ENCODE measurements around the gene RHEBL1.
A peak's percentile ranks its signal among the peaks of the same experiment; 100 is the strongest.

RHEBL1 gene, protein sequence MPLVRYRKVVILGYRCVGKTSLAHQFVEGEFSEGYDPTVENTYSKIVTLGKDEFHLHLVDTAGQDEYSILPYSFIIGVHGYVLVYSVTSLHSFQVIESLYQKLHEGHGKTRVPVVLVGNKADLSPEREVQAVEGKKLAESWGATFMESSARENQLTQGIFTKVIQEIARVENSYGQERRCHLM

GRCh38 chr12:49069507-49070346 lies at the start of gene RHEBL1:
Gene RHEBL1 (minus strand): TSS chr12:49069979. CDS start chr12:49069785, 194 bp downstream.
- FAIRE-seq, result peak; percentile 85

DNA sequence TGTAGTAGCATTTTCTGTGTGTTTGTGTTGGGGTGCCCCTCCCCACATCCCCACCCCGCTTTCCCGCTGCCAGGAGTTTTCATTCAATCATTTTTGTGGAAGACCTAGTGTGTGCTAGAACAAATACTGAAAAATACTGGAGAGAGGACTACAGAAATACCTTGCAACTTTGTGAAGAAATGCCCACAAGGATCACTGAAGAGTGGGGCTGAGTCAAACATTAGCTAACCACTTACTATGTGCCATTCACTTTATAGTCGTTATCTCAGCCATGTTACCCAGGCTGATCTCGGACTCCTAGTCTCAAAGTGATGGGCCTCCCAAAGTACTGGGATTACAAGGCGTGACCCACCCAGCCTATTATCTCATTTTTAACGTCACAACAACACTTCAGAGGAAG lies 41.4 kb upstream of the RHEBL1 start:
- FAIRE-seq (no peak), DNase-seq (ENCODE audit: insufficient read length, low spot score) (no peak)

More at GRCh38 chr12:49069507-49070346, at the start of gene RHEBL1:
- peak; percentile 96 for DNase-seq (ENCODE audit: insufficient read length, low spot score)

DNA sequence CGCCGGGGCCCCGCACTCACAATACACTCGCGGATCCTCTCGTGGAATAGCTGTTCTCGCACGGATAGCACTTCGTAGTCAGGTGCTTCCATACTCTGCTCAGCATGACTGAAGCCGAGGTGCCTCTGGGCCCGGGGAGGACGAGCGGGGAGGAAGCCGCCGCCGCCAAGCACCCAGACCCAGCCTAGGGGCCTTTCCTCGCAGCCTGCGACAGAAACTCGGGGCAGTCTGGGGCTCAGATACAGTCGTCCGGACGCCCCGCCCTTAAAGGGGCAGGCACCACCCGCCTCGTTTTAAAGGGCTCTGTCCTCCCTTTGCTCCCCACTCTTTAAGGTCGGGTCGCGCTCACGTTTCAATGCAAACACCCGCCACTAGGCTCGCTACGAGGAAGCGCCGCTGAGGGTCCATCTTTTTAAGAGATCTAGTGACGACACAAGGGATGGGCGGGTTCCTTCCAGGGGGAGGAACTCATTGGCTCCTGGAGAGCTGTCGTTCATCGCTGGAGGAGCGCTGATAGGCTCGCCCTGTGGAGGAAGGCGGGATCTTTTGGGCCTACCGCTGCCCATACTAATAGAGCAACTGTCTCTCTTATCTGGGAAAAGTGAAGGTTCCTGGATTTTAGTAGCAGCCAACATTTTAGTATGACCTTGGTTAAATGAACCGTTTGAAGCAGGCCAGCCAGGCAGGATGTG lies 40.8 kb upstream of the RHEBL1 start, which contains the start of gene LMBR1L:
TSS of gene LMBR1L (minus strand) at position 384 of the 692 bp plus-strand sequence. CDS start at position 92, 292 bp downstream.
- FAIRE-seq (peak; percentile 86), DNase-seq (ENCODE audit: insufficient read length, low spot score) (peak; percentile 98)

GRCh38 chr12:49109641-49110463 lies 40.1 kb upstream of the RHEBL1 start:
- peak; percentile 37 for DNase-seq (ENCODE audit: insufficient read length, low spot score)
- no peak for FAIRE-seq

DNA sequence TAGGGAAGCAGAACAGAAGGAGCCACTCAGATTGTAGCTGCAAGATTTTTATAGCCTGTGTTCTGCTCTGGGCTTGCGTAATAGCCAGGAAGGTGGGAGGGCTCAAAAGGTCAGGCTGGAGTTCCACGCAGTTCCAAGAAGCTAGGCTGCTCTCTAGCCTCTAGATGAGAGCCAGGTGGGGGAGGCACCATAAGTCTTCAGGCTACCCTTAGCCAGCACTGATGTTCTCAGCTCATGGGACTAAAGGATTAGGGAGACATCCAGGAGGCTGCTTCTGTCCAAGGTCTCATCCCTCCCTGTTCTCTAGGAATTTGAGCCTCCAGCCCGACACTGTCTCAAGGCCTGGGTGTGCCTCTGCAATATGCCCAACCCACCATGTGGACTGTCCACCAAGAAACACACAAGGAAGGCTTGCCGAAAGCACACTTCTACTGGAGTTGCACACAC lies 39.2 kb upstream of the RHEBL1 start:
- FAIRE-seq, result no peak
- no peak for DNase-seq (ENCODE audit: insufficient read length, low spot score)

GRCh38 chr12:49105504-49106084 lies 35.8 kb upstream of the RHEBL1 start:
- FAIRE-seq (no peak), DNase-seq (ENCODE audit: insufficient read length, low spot score) (no peak)

DNA sequence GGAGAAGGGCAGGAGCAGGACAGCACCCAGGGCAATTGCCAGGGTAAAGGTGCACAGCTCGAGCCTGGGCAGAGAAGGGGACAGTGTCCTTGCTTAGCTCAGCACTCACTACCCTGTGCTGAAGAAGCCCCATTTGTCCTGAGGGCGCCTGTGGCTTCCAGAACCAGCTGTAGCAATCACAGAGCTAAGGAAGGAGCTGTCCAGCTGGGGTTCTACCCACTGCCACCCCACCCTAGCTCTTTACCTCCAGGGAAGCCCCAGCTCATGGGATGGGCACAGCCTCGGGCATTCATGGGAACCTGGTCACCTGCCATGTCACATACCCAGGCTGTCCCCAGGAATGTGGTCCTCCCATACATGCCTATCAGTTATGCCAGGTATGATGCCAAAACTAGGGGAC lies 35.0 kb upstream of the RHEBL1 start:
- FAIRE-seq (no peak), DNase-seq (ENCODE audit: insufficient read length, low spot score) (no peak)

- DNase-seq (ENCODE audit: insufficient read length, low spot score) (no peak), FAIRE-seq (no peak)
Observed at GRCh38 chr12:49100380-49100779, 30.6 kb upstream of the RHEBL1 start.

- FAIRE-seq (no peak), DNase-seq (ENCODE audit: insufficient read length, low spot score) (no peak)
Observed at GRCh38 chr12:49098703-49099102, 28.9 kb upstream of the RHEBL1 start.

- FAIRE-seq (peak; percentile 76), DNase-seq (ENCODE audit: insufficient read length, low spot score) (peak; percentile 53)
Observed at GRCh38 chr12:49098035-49098451, 28.3 kb upstream of the RHEBL1 start.

GRCh38 chr12:49097381-49097780 lies 27.6 kb upstream of the RHEBL1 start:
- no peak for FAIRE-seq
- DNase-seq (ENCODE audit: insufficient read length, low spot score), result no peak

- DNase-seq (ENCODE audit: insufficient read length, low spot score) (no peak), FAIRE-seq (no peak)
Observed at GRCh38 chr12:49094975-49095365, 25.2 kb upstream of the RHEBL1 start.

- DNase-seq (ENCODE audit: insufficient read length, low spot score) (no peak), FAIRE-seq (no peak)
Observed at GRCh38 chr12:49094160-49094974, 24.6 kb upstream of the RHEBL1 start, which contains the start of gene DHH. Gene DHH (minus strand): TSS chr12:49094801. CDS start chr12:49094512, 289 bp downstream.

DNA sequence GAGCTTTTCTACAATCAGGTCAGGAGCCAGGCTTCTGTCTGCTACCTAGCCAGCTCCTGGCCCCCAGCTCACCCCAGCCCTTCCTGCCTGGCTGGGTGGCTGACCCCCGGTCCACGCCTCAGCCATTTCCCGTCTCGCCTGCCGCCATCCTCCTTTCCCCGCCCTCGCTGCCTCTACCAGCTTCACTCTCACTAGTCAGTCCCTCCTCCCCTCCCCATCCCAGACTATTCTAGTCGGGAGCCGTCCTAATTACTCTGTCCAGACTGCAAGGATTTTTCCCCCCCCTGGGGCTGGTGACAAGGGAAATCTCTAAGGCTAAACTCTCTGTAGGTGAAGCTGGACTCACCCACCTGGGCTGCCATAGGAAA lies 24.0 kb upstream of the RHEBL1 start:
- FAIRE-seq, result no peak
- no peak for DNase-seq (ENCODE audit: insufficient read length, low spot score)

DNA sequence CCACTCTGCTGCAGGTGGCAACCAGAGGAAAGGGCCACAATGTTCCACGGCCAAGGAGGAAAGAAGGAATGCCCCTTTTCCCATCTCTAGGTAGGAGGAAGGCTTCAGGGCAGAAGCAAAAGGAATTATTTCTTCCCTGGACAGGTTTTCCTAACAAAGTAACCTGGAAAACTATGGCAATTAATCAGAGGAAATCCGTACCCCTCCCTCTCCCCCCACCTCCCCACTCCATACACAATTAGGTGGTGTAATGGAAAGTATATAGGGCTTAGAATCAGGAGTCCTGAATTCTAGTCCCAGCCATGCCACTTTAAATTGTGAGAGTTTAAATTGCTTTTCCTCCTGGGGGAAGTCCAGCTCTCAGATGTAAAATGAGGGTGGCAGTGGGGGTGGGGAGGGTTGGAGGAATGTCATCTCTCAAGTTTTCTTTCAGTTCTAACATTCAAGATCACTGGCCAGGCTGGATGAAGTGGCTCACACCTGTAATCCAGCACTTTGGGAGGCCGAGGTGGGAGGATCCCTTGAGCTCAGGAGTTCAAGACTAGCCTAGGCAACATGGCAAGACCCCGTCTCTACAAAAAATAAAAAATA lies 23.1 kb upstream of the RHEBL1 start:
- FAIRE-seq, result no peak

DNA sequence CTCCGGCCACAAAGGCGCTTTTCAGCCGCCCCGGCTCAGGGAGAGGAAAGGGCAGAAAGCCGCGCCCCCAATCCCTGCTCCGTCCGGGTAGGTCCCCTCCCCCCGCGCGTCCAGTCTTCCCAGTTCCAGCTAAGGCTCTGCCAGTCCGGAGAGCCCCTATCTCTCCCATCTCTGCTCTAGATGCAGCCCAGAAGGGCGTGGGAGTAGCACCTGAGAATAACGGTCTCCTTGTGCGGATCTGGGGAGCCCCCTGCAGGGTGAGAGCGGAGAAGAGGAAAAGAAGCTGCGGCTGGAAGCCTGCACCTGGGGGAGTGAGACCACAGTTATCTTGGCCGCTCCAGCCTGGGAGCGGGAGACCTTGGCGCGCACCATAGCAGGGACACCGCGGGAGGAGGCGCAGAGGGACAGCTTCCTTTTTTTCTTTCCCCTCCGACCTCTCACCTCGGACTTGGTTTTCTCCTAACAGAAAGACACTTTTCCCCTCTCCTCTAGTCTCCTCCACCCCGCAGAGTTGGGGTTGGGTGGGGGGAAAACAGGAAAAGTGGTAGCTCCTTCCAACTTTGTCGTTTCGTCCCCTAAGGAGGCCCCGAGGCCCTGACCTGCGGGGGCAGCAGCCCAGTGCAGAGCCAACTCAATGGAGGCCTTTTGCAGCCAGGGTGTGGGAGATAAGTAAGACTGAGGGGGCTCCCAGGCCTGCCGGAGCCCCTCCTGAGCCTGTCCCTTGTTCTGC lies 22.5 kb upstream of the RHEBL1 start:
- peak; percentile 69 for DNase-seq (ENCODE audit: insufficient read length, low spot score)
- FAIRE-seq, result no peak

More for the DNA sequence above, 23.1 kb upstream of the RHEBL1 start:
- DNase-seq (ENCODE audit: insufficient read length, low spot score), result no peak

DNA sequence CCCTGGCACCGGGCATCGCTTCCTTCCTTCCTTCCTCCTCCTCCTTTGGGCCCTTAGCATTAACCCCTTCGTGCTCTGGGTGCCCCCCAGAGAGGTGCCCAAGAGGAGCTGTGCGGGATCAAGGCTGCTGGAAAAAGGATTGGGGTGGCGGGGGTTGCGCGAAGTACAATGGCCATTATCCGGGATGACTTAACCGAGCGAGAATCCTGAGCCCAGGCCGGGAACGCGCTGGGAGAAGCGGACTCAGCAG lies 22.0 kb upstream of the RHEBL1 start:
- no peak for FAIRE-seq

GRCh38 chr12:49091056-49091835 lies 21.5 kb upstream of the RHEBL1 start:
- FAIRE-seq (no peak), DNase-seq (ENCODE audit: insufficient read length, low spot score) (no peak)

More for the DNA sequence above, 22.0 kb upstream of the RHEBL1 start:
- no peak for DNase-seq (ENCODE audit: insufficient read length, low spot score)

Measured in HTR-8/SVneo (cell line).